ENCODE data around the gene ZNF460.

The ZNF460 gene

DNA sequence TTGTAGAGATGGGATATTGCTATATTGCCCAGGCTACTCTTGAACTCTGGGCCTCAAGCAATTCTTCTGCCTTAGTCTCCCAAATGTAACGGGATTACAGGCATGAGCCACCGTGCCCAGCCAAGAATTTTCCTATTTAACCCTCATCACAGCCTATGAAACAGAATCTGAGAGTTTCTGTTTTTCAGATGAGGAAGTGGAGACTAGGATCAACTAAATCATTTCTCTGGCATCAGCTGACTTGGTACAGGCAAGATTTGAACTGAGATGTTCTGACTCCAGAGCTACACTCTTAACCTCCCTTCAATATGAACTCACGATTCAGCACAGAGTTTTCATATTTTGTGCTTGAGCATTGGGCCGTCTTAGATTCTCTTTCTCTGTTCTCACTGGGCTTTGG, 8.1 kb downstream of the ZNF460 start:
- Histone ChIP-seq H2AFZ (ENCODE audit: low read depth, low read length) (no peak overlapping the region), H3K27ac (ENCODE audit: low read length) (no peak overlapping the region), H4K20me1 (ENCODE audit: insufficient read depth, low read length) (peaks cover 53% of the 10 kb centered on the region; the same call in 1 of the 2 replicates), H3K4me3 (ENCODE audit: low read depth in 1 of 2, low read length in 2 of 2) (no peak overlapping the region), H3K9me3 (ENCODE audit: insufficient read depth, low read length, severe bottlenecking) (no peaks in the 10 kb centered on the region), H3K27me3 (ENCODE audit: insufficient read depth, low read length, poor library complexity) (no peaks in the 10 kb centered on the region), H3K9ac (ENCODE audit: low read depth, low read length) (no peak overlapping the region), H3K4me1 (ENCODE audit: insufficient read depth, low read length) (peaks cover 4% of the 10 kb centered on the region; the same call in 1 of the 2 replicates), H3K36me3 (ENCODE audit: insufficient read depth, low read length) (peaks cover 97% of the 10 kb centered on the region), H3K4me2 (ENCODE audit: insufficient read depth, low read length) (no peak overlapping the region), H3K79me2 (ENCODE audit: insufficient read depth, low read length) (peaks cover 97% of the 10 kb centered on the region)
- DNase-seq (no peak), ATAC-seq (ENCODE audit: insufficient read depth, low read depth) (no peak)
- no peak for TF ChIP-seq CTCF (IDR thresholded peaks at IDR 0.05; ENCODE audit: borderline replicate concordance, extremely low read depth, low read length, poor library complexity, severe bottlenecking)
- TF ChIP-seq EZH2 (IDR thresholded peaks at IDR 0.05; ENCODE audit: borderline replicate concordance, low read depth, low read length, severe bottlenecking), result no peak

DNA sequence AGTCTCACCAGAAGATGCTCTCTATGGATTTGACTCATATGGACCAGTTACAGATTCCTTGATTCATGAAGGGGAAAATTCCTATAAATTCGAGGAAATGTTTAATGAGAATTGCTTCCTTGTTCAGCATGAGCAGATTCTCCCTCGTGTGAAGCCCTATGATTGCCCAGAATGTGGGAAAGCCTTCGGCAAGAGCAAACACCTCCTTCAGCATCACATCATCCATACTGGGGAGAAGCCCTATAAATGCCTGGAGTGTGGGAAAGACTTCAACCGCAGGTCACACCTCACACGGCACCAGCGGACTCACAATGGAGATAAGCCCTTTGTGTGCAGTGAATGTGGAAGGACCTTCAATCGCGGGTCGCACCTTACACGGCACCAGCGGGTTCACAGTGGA, 10.7 kb downstream of the ZNF460 start:
- Histone ChIP-seq H3K36me3 (ENCODE audit: insufficient read depth, low read length) (peaks cover 92% of the 10 kb centered on the region), H3K9ac (ENCODE audit: low read depth, low read length) (no peak overlapping the region), H3K9me3 (ENCODE audit: insufficient read depth, low read length, severe bottlenecking) (no peaks in the 10 kb centered on the region), H4K20me1 (ENCODE audit: insufficient read depth, low read length) (peaks cover 46% of the 10 kb centered on the region; the same call in 1 of the 2 replicates), H3K27me3 (ENCODE audit: insufficient read depth, low read length, poor library complexity) (no peaks in the 10 kb centered on the region), H3K4me2 (ENCODE audit: insufficient read depth, low read length) (no peak overlapping the region), H3K27ac (ENCODE audit: low read length) (no peak overlapping the region), H2AFZ (ENCODE audit: low read depth, low read length) (no peak overlapping the region), H3K4me3 (ENCODE audit: low read depth in 1 of 2, low read length in 2 of 2) (no peak overlapping the region), H3K4me1 (ENCODE audit: insufficient read depth, low read length) (no peaks in the 10 kb centered on the region), H3K79me2 (ENCODE audit: insufficient read depth, low read length) (peaks cover 97% of the 10 kb centered on the region)
- TF ChIP-seq EZH2 (IDR thresholded peaks at IDR 0.05; ENCODE audit: borderline replicate concordance, low read depth, low read length, severe bottlenecking) (no peak), CTCF (IDR thresholded peaks at IDR 0.05; ENCODE audit: borderline replicate concordance, extremely low read depth, low read length, poor library complexity, severe bottlenecking) (no peak)
- DNase-seq, result no peak
- no peak for ATAC-seq (ENCODE audit: insufficient read depth, low read depth)

DNA sequence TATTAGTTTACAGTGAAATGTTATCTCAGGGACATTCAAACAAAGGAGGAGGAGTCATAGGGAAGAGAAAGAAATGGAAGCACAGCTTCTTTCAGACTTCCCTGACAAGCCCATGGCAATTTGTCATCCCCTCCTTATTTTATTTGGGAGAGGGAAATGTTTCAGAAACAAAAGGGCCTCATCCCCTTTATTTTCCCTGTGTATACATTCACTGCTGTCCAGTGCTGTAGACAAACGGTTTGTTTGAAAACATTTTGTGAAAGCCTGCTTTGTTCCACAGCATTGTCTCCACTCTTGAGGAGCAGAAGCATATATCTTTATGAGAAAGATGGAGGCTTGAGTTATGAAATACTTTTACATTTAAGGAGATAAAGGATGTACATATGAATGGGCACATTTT, 12.3 kb downstream of the ZNF460 start:
- Histone ChIP-seq H2AFZ (ENCODE audit: low read depth, low read length) (no peak overlapping the region), H3K9ac (ENCODE audit: low read depth, low read length) (no peak overlapping the region), H3K27ac (ENCODE audit: low read length) (no peak overlapping the region), H3K27me3 (ENCODE audit: insufficient read depth, low read length, poor library complexity) (no peaks in the 10 kb centered on the region), H4K20me1 (ENCODE audit: insufficient read depth, low read length) (peaks cover 40% of the 10 kb centered on the region; the same call in 1 of the 2 replicates), H3K4me3 (ENCODE audit: low read depth in 1 of 2, low read length in 2 of 2) (no peak overlapping the region), H3K79me2 (ENCODE audit: insufficient read depth, low read length) (peaks cover 95% of the 10 kb centered on the region), H3K4me1 (ENCODE audit: insufficient read depth, low read length) (no peaks in the 10 kb centered on the region), H3K9me3 (ENCODE audit: insufficient read depth, low read length, severe bottlenecking) (no peaks in the 10 kb centered on the region), H3K4me2 (ENCODE audit: insufficient read depth, low read length) (no peak overlapping the region), H3K36me3 (ENCODE audit: insufficient read depth, low read length) (peaks cover 84% of the 10 kb centered on the region)
- TF ChIP-seq EZH2 (IDR thresholded peaks at IDR 0.05; ENCODE audit: borderline replicate concordance, low read depth, low read length, severe bottlenecking) (no peak), CTCF (IDR thresholded peaks at IDR 0.05; ENCODE audit: borderline replicate concordance, extremely low read depth, low read length, poor library complexity, severe bottlenecking) (no peak)
- no peak for ATAC-seq (ENCODE audit: insufficient read depth, low read depth)
- no peak for DNase-seq

DNA sequence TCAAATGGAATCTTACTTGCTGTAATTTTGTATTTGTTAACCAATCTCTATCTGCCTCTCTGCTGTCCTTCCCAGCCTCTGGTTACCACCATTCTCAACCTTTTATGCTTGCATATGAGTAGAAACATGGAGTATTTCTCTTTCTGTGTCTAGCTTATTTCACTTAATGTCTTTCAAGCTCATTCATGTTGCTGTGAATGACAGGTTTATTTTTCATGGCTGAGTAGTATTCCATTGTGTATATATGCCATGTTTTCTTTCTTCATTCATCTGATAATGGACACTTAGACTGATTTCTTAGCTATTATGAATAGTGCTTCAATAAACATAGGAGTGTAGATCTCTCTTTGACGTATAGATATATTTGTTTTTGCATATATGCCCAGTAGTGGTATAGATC, 13.4 kb downstream of the ZNF460 start:
- H3K79me2 ChIP-seq (ENCODE audit: insufficient read depth, low read length), result peaks cover 91% of the 10 kb centered on the region
- H3K9ac ChIP-seq (ENCODE audit: low read depth, low read length), result no peak overlapping the region
- no peaks in the 10 kb centered on the region for H3K9me3 ChIP-seq (ENCODE audit: insufficient read depth, low read length, severe bottlenecking)
- TF ChIP-seq EZH2 (IDR thresholded peaks at IDR 0.05; ENCODE audit: borderline replicate concordance, low read depth, low read length, severe bottlenecking), result no peak
- TF ChIP-seq CTCF (IDR thresholded peaks at IDR 0.05; ENCODE audit: borderline replicate concordance, extremely low read depth, low read length, poor library complexity, severe bottlenecking), result no peak
- H3K4me3 ChIP-seq (ENCODE audit: low read depth in 1 of 2, low read length in 2 of 2), result no peak overlapping the region
- no peaks in the 10 kb centered on the region for H3K27me3 ChIP-seq (ENCODE audit: insufficient read depth, low read length, poor library complexity)
- no peak for DNase-seq
- no peak overlapping the region for H2AFZ ChIP-seq (ENCODE audit: low read depth, low read length)
- no peaks in the 10 kb centered on the region for H3K4me1 ChIP-seq (ENCODE audit: insufficient read depth, low read length)
- H3K36me3 ChIP-seq (ENCODE audit: insufficient read depth, low read length), result peaks cover 80% of the 10 kb centered on the region
- no peak overlapping the region for H3K27ac ChIP-seq (ENCODE audit: low read length)
- H4K20me1 ChIP-seq (ENCODE audit: insufficient read depth, low read length), result peaks cover 38% of the 10 kb centered on the region; the same call in 1 of the 2 replicates
- no peak overlapping the region for H3K4me2 ChIP-seq (ENCODE audit: insufficient read depth, low read length)
- ATAC-seq (ENCODE audit: insufficient read depth, low read depth), result no peak
